HepG2 (cell line): ENCODE measurements around the gene SREK1. TPM values are rescaled to one million over a fixed set of nuclear protein-coding genes. Genes with fewer than 3 reads are reported as not detected.

ENCODE experiments used
- ATF7 ChIP-seq, 2 experiments: fragments of 450-650 bp in 1 of 2; sonication (generic) in 1 of 2; formaldehyde crosslinking in 1 of 2; IDR thresholded peaks; 2 replicates each; pipeline versions ENCODE4 v1.4.0 to v1.6.1; 2016 to 2020; ENCODE audit warnings: antibody characterized with exemption in 1 of 2, mild to moderate bottlenecking in 1 of 2, missing genetic modification reagents in 1 of 2
- BCL6 ChIP-seq: IDR thresholded peaks from 2 replicates; pipeline ENCODE4 v1.6.1; 2016; ENCODE audit warnings: missing genetic modification reagents, missing compliant biosample characterization
- EED ChIP-seq: sonication (generic); formaldehyde crosslinking; IDR thresholded peaks from 2 replicates; pipeline ENCODE4 v1.5.0; 2020; ENCODE audit warnings: mild to moderate bottlenecking, missing genetic modification reagents
- HBP1 ChIP-seq: IDR thresholded peaks from 2 replicates; pipeline ENCODE4 v1.6.1; 2016; ENCODE audit warnings: low read depth, control low read depth
- NFE2L2 ChIP-seq: fragments of 150-350 bp; IDR thresholded peaks from 2 replicates; pipeline ENCODE4 v1.6.1; 2014; ENCODE audit warnings: low read length
- NR2C2 ChIP-seq: sonication (generic); formaldehyde crosslinking; IDR thresholded peaks from 2 replicates; pipeline ENCODE4 v1.4.0; 2020; ENCODE audit warnings: missing genetic modification reagents, mild to moderate bottlenecking, moderate library complexity, borderline replicate concordance
- PAWR ChIP-seq: sonication (generic); formaldehyde crosslinking; IDR thresholded peaks from 2 replicates; pipeline ENCODE4 v1.4.0; 2020; ENCODE audit warnings: missing genetic modification reagents, mild to moderate bottlenecking, borderline replicate concordance
- ZBTB40 ChIP-seq, 2 experiments: fragments of 450-650 bp in 1 of 2; sonication (generic) in 1 of 2; formaldehyde crosslinking in 1 of 2; IDR thresholded peaks; 2 replicates each; pipeline versions ENCODE4 v1.6.1 to v1.8.0; 2016 to 2022; ENCODE audit warnings: antibody characterized with exemption in 1 of 2, mild to moderate bottlenecking in 1 of 2, missing genetic modification reagents in 1 of 2
- ZKSCAN8 ChIP-seq: IDR thresholded peaks from 2 replicates; pipeline ENCODE4 v1.6.1; 2016; ENCODE audit warnings: borderline replicate concordance, missing genetic modification reagents, missing compliant biosample characterization
- ZNF569 ChIP-seq: sonication (generic); formaldehyde crosslinking; IDR thresholded peaks from 2 replicates; pipeline ENCODE4 v1.5.0; 2020; ENCODE audit warnings: mild to moderate bottlenecking, missing genetic modification reagents, moderate library complexity, borderline replicate concordance
- ZNF615 ChIP-seq: sonication (generic); formaldehyde crosslinking; IDR thresholded peaks from 2 replicates; pipeline ENCODE4 v1.5.0; 2020; ENCODE audit warnings: mild to moderate bottlenecking, missing genetic modification reagents, borderline replicate concordance
- ZNF891 ChIP-seq: sonication (generic); formaldehyde crosslinking; IDR thresholded peaks from 2 replicates; pipeline ENCODE4 v1.5.0; 2020; ENCODE audit warnings: mild to moderate bottlenecking, missing genetic modification reagents
- polyA plus RNA-seq, 8 experiments: library from polyadenylated mRNA; depleted of rRNA in 3 of 8; stranded (reverse) in 7 of 8; unstranded in 1 of 8; fragments of >200 nt; fragmentation: Illumina TruSeq in 4 of 8; extraction: Trizol in 4 of 8; gene quantifications; 2 replicates each; pipeline versions ENCODE4 v1.2.1 to v1.2.3, GENCODE V29; 2011 to 2016; ENCODE audit warnings: low read depth in 4 of 8, missing spikeins in 1 of 8, mixed read lengths in 1 of 8; ENCODE audit not compliant: insufficient read depth in 1 of 8
- total RNA-seq, 5 experiments: library from RNA; depleted of rRNA; stranded (reverse); fragments of >200 nt; fragmentation: Illumina TruSeq; extraction: Trizol; gene quantifications; 2 replicates each; pipeline ENCODE4 v1.2.3, GENCODE V29; 2016; ENCODE audit warnings: low read depth in 1 of 5
- TF ChIP-seq, protein P1 (sequence below): IDR thresholded peaks from 2 replicates; pipeline ENCODE4 v1.6.1; 2016; ENCODE audit warnings: mild to moderate bottlenecking, missing biosample characterization, missing genetic modification reagents
- TF ChIP-seq, protein P2 (sequence below): sonication (generic); formaldehyde crosslinking; IDR thresholded peaks from 2 replicates; pipeline ENCODE4 v1.8.1; 2022; ENCODE audit warnings: mild to moderate bottlenecking, missing genetic modification reagents

The SREK1 gene
- total and polyA plus RNA-seq, 2 of the 13 experiments (the other 11 are each of a cell fraction or from before 2014, with no cell fraction given) = 60.6 to 90.9 TPM

- TF ChIP-seq ZBTB40 (IDR thresholded peaks at IDR 0.05) (no peak), ZBTB40 (CRISPR knock-in tag; IDR thresholded peaks at IDR 0.05) (peak; percentile 53), ZNF891 (peak; percentile 48; the same call in 1 of the 2 replicates), NR2C2 (CRISPR knock-in tag) (peak; percentile 63; the same call in 1 of the 2 replicates), ZKSCAN8 (CRISPR knock-in tag) (no peak), BCL6 (peak; percentile 43), EED (CRISPR knock-in tag) (peak; percentile 91; the same call in 1 of the 2 replicates), NFE2L2 (no peak), ATF7 (IDR thresholded peaks at IDR 0.05) (no peak), ATF7 (CRISPR knock-in tag; IDR thresholded peaks at IDR 0.05) (no peak), PAWR (CRISPR knock-in tag) (no peak), ZNF569 (CRISPR knock-in tag) (no peak), ZNF615 (CRISPR knock-in tag) (no peak; the same call in 1 of the 2 replicates), HBP1 (CRISPR knock-in tag) (peak; percentile 72; the same call in 1 of the 2 replicates)
- TF ChIP-seq, protein P1, sequence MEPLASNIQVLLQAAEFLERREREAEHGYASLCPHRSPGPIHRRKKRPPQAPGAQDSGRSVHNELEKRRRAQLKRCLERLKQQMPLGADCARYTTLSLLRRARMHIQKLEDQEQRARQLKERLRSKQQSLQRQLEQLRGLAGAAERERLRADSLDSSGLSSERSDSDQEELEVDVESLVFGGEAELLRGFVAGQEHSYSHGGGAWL = peak; percentile 30
- TF ChIP-seq, protein P2, sequence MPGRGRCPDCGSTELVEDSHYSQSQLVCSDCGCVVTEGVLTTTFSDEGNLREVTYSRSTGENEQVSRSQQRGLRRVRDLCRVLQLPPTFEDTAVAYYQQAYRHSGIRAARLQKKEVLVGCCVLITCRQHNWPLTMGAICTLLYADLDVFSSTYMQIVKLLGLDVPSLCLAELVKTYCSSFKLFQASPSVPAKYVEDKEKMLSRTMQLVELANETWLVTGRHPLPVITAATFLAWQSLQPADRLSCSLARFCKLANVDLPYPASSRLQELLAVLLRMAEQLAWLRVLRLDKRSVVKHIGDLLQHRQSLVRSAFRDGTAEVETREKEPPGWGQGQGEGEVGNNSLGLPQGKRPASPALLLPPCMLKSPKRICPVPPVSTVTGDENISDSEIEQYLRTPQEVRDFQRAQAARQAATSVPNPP (CRISPR knock-in tag) = no peak
Measured at GRCh38 chr5:66144074-66144833, at the start of gene SREK1 (continued).
